Thoracic aorta (tissue), 2 donors: ENCODE results near the gene TBC1D5. TPM values are rescaled to one million over a fixed set of nuclear protein-coding genes. Genes with fewer than 3 reads are reported as not detected.
A peak's percentile ranks its signal among the peaks of the same experiment; 100 is the strongest.

Source experiments
- ATAC-seq: fragments of 150-250 bp; one replicate; pipeline ENCODE4 v1.8.0; 2017; ENCODE audit warnings: low read depth; ENCODE audit not compliant: insufficient number of reproducible peaks, low FRiP score
- DNase-seq: peaks from one replicate; pipeline ENCODE4 v3.0.0-alpha.2; 2020; ENCODE audit warnings: low spot score
- H3K27ac ChIP-seq, 2 donors: fragments of 200-600 bp; sonication (generic); 1 replicate in 1 of 2; 2 replicates in 1 of 2; pipeline ENCODE4 v1.5.1; 2016; ENCODE audit warnings: mild to moderate bottlenecking in 2 of 2, moderate library complexity in 2 of 2
- H3K27me3 ChIP-seq: fragments of 200-600 bp; sonication (generic); replicated peaks from 2 replicates; pipeline ENCODE4 v1.6.0; 2016; ENCODE audit warnings: mild to moderate bottlenecking; ENCODE audit not compliant: insufficient read depth
- H3K36me3 ChIP-seq: fragments of 200-600 bp; sonication (generic); one replicate; pipeline ENCODE4 v1.5.1; 2016
- H3K4me1 ChIP-seq, 2 donors: fragments of 200-600 bp; sonication (generic); 1 replicate in 1 of 2; 2 replicates in 1 of 2; pipeline versions ENCODE4 v1.5.1 to v1.6.0; 2016; ENCODE audit warnings: low read depth in 2 of 2, mild to moderate bottlenecking in 1 of 2; ENCODE audit not compliant: control insufficient read depth in 1 of 2
- H3K4me3 ChIP-seq: fragments of 200-600 bp; sonication (generic); 2 replicates; pipeline ENCODE4 v1.5.1; 2016; ENCODE audit warnings: mild to moderate bottlenecking
- H3K9me3 ChIP-seq: fragments of 200-600 bp; sonication (generic); 2 replicates; pipeline ENCODE4 v1.5.1; 2016
- CTCF ChIP-seq: fragments of 200-600 bp; sonication (generic); IDR thresholded peaks from one replicate; pipeline ENCODE4 v1.5.1; 2019; ENCODE audit warnings: antibody characterized with exemption
- total RNA-seq, 2 donors: library from RNA; depleted of rRNA; stranded (reverse); fragments of >200 nt; gene quantifications; one replicate each; pipeline versions ENCODE4 v1.1.0 to v1.2.3, GENCODE V29; 2016

The TBC1D5 gene
- total RNA-seq, 2 donors from 2014 or later = 80.6 to 103 TPM

DNA sequence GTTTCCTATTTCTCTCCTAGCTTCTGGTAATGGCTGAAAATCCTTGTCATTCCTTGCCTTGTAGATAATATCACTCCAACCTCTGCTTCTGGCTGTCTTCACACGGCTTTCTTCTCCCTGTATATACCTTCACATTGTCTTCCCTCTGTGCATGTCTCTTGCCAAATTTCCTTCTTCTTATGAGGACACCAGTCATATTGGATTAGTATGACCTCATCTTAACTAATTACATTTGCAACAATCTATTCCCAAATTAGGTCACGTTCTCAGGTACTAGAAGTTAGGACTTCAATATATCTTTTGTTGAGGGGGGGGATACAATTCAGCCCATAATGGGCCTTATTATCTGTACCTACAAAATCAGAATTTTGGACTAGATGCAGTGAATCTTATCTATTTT is 440.3 kb downstream of the TBC1D5 start:
- Histone ChIP-seq H3K36me3 (no peaks in the 10 kb centered on the region), H3K27me3 (no peaks in the 10 kb centered on the region), H3K4me1 (peaks cover 6 to 12% of the 10 kb centered on the region in 2 donors), H3K27ac (no peak overlapping the region), H3K4me3 (no peak overlapping the region), H3K9me3 (no peaks in the 10 kb centered on the region)
- no peak for TF ChIP-seq CTCF
- DNase-seq = no peak
- no peak for ATAC-seq

DNA sequence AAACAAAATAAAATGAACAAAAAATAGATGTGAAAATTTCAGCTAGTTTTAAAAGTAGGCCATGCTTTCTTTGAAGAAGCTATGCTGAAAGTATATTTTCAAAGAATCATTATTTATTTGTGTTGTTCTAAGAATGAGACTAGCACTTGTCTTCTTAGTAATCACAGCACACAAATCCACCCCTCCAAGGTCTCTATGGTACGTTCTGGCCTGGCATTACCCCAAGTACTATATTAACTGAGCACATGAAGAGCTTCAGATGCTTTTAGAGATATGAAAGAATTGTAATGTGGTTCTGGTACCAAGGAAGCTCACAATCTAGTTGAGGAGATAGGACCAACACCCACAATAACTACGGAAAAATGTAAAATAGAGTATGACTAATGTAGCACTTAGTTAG is 441.2 kb downstream of the TBC1D5 start:
- H3K27ac ChIP-seq = no peak overlapping the region
- peaks cover 6 to 20% of the 10 kb centered on the region in 2 donors for H3K4me1 ChIP-seq
- H3K9me3 ChIP-seq = no peaks in the 10 kb centered on the region
- ATAC-seq = no peak
- DNase-seq = no peak
- no peaks in the 10 kb centered on the region for H3K27me3 ChIP-seq
- TF ChIP-seq CTCF = no peak
- no peak overlapping the region for H3K4me3 ChIP-seq
- H3K36me3 ChIP-seq = no peaks in the 10 kb centered on the region

- no peak for ATAC-seq
- Histone ChIP-seq H3K36me3 (no peaks in the 10 kb centered on the region), H3K4me1 (peaks cover 12 to 28% of the 10 kb centered on the region in 2 donors), H3K4me3 (no peak overlapping the region), H3K27ac (peak overlapping the region; percentile 34 to 39), H3K9me3 (no peaks in the 10 kb centered on the region), H3K27me3 (no peaks in the 10 kb centered on the region)
- DNase-seq = no peak
- no peak for TF ChIP-seq CTCF
These were observed 442.0 kb downstream of the TBC1D5 start for GRCh38 chr3:17300441-17300840.

DNA sequence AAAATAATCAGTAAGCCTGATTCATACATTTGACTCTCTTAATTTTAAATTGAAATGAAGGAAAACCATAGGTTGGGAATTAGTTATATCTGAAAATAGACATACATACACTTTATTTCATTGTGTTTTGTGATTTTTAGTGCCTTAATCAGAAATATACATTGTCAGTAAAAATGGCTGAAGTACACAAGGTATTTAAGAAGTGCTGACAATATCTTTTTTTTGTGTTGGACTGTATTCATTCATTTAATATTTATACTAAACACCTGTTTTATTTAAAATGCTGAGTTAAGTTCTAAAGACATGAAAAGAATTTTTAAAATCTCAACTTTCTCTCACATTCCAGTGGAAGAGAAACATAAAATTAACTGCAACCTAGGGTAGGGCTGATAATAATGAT is 444.4 kb downstream of the TBC1D5 start:
- ATAC-seq (no peak), DNase-seq (no peak)
- no peaks in the 10 kb centered on the region for H3K9me3 ChIP-seq
- peaks cover 12 to 38% of the 10 kb centered on the region in 2 donors for H3K4me1 ChIP-seq
- no peak for TF ChIP-seq CTCF
- no peak overlapping the region for H3K27ac ChIP-seq
- no peaks in the 10 kb centered on the region for H3K36me3 ChIP-seq
- H3K4me3 ChIP-seq = no peak overlapping the region
- no peaks in the 10 kb centered on the region for H3K27me3 ChIP-seq

DNA sequence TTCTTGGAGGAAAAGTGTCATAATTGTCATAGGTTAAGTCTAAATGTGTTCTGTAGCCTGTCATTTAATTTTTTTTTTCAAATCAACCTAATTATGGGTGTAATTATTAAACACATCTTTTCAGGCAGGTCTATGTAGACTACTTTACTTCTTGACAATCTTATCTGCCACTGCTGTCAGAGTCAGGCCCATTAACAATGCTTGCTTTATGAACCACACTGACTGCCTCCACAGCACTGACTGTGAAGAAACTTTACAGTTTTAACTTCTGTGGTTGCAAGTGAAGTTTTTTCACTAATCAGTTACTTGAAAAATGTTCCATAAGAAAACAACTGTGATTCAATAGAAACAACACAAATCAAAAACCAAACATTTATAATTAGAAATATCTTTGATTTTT is 449.9 kb downstream of the TBC1D5 start:
- ATAC-seq = no peak
- no peaks in the 10 kb centered on the region for H3K9me3 ChIP-seq
- peaks cover 6 to 26% of the 10 kb centered on the region in 2 donors for H3K4me1 ChIP-seq
- no peak overlapping the region for H3K4me3 ChIP-seq
- TF ChIP-seq CTCF = no peak
- no peaks in the 10 kb centered on the region for H3K27me3 ChIP-seq
- no peak for DNase-seq
- no peak overlapping the region for H3K27ac ChIP-seq
- no peaks in the 10 kb centered on the region for H3K36me3 ChIP-seq
